Endothelial cell of umbilical vein (primary cell): ENCODE results near the gene TNRC6B. TPM values are rescaled to one million over a fixed set of nuclear protein-coding genes. Genes with fewer than 3 reads are reported as not detected.
"Not testable (repeated sequence)": the region's sequence is repeated elsewhere in the genome, so short reads cannot be mapped to it uniquely, and the experiment has no call there.

Experiments
- BruUV-seq: library from RNA; stranded (reverse); fragments of 400-500 nt; replicated peaks from 2 replicates; lab custom pipeline; 2021; lab: Mats Ljungman, UMichigan
- CTCF ChIA-PET: fragments of 300-600, 350-600 bp; sonication (Branson Sonifier 250); formaldehyde crosslinking; loops from one replicate; lab custom pipeline; 2021; ENCODE audit warnings: antibody characterized with exemption, inconsistent platforms; lab: Charles Lee
- POLR2A ChIA-PET: fragments of 300-600, 350-600 bp; sonication (Branson Sonifier 250); formaldehyde crosslinking; loops from one replicate; lab custom pipeline; 2021; ENCODE audit warnings: antibody characterized with exemption, inconsistent platforms; lab: Charles Lee
- DNase-seq: peaks from one replicate; pipeline ENCODE4 v3.0.0-alpha.2; 2011; ENCODE audit warnings: low read depth, low spot score
- FAIRE-seq: peaks from 2 replicates; lab custom pipeline; 2011; peaks lifted over from hg19 to GRCh38; lab: Jason Lieb, UNC
- H2AFZ ChIP-seq: 2 replicates; pipeline ENCODE4 v1.6.0; 2012; ENCODE audit warnings: low read depth, low read length, control low read depth, inconsistent platforms
- H3K27ac ChIP-seq: 2 replicates; pipeline ENCODE4 v1.5.1; 2011; ENCODE audit warnings: low read depth, mild to moderate bottlenecking, control low read depth, low read length, moderate library complexity; ENCODE audit not compliant: insufficient read depth
- H3K27me3 ChIP-seq, 2 experiments: 2 replicates each; pipeline versions ENCODE4 v1.6.0 to v1.6.1; 2011; ENCODE audit warnings: low read length in 2 of 2, mixed read lengths in 1 of 2; ENCODE audit not compliant: control insufficient read depth in 2 of 2, insufficient read depth in 2 of 2
- H3K36me3 ChIP-seq, 2 experiments: 2 replicates in 1 of 2; 3 replicates in 1 of 2; pipeline ENCODE4 v1.5.1; 2011; ENCODE audit warnings: low read length in 2 of 2, mild to moderate bottlenecking in 1 of 2, moderate library complexity in 1 of 2; ENCODE audit not compliant: control insufficient read depth in 2 of 2, insufficient read depth in 2 of 2; ENCODE audit errors: extremely low read depth in 1 of 2
- H3K4me1 ChIP-seq: 3 replicates; pipeline ENCODE4 v1.5.1; 2011; ENCODE audit warnings: mild to moderate bottlenecking, low read length; ENCODE audit not compliant: control insufficient read depth, insufficient read depth; ENCODE audit errors: extremely low read depth
- H3K4me2 ChIP-seq: 2 replicates; pipeline ENCODE4 v1.6.1; 2011; ENCODE audit warnings: low read length, control low read depth, mixed read lengths; ENCODE audit not compliant: insufficient read depth
- H3K4me3 ChIP-seq, 3 experiments: fragments of 200-600 bp in 1 of 3; sonication (generic), shearing (Covaris generic) in 1 of 3; replicated peaks in 1 of 3; 2 replicates each; pipeline ENCODE4 v1.5.1; 2011 to 2016; ENCODE audit warnings: control low read depth in 3 of 3, low read length in 3 of 3, mild to moderate bottlenecking in 2 of 3, inconsistent platforms in 1 of 3, low read depth in 1 of 3, moderate library complexity in 1 of 3; ENCODE audit not compliant: insufficient read depth in 1 of 3
- H3K79me2 ChIP-seq: 2 replicates; pipeline ENCODE4 v1.6.0; 2012; ENCODE audit warnings: low read length, inconsistent platforms; ENCODE audit not compliant: control insufficient read depth, insufficient read depth
- H3K9ac ChIP-seq: replicated peaks from 2 replicates; pipeline ENCODE3; 2011; ENCODE audit warnings: low read length, control low read depth; ENCODE audit not compliant: insufficient read depth; ENCODE audit errors: extremely low read depth
- H3K9me1 ChIP-seq: replicated peaks from 3 replicates; pipeline ENCODE4 v1.6.0; 2011; ENCODE audit warnings: mild to moderate bottlenecking, low read length; ENCODE audit not compliant: control insufficient read depth, insufficient read depth; ENCODE audit errors: extremely low read depth
- H3K9me3 ChIP-seq: replicated peaks from 2 replicates; pipeline ENCODE4 v1.5.1; 2012; ENCODE audit warnings: low read length, inconsistent platforms; ENCODE audit not compliant: control insufficient read depth, insufficient read depth
- H4K20me1 ChIP-seq: replicated peaks from 2 replicates; pipeline ENCODE3; 2011; ENCODE audit warnings: mild to moderate bottlenecking, low read length; ENCODE audit not compliant: control insufficient read depth, insufficient read depth; ENCODE audit errors: extremely low read depth
- EZH2 ChIP-seq: IDR thresholded peaks from 2 replicates; pipeline ENCODE4 v1.6.1; 2012; ENCODE audit warnings: borderline replicate concordance, low read depth, mild to moderate bottlenecking, moderate library complexity, low read length, inconsistent platforms; ENCODE audit not compliant: severe bottlenecking
- FOS ChIP-seq: IDR thresholded peaks from 2 replicates; pipeline ENCODE4 v1.6.1; 2011; ENCODE audit warnings: mild to moderate bottlenecking, low read length, moderate library complexity, borderline replicate concordance; ENCODE audit not compliant: insufficient read depth
- GATA2 ChIP-seq: IDR thresholded peaks from 2 replicates; pipeline ENCODE4 v1.7.0; 2011; ENCODE audit warnings: low read depth, mild to moderate bottlenecking, moderate library complexity, mixed read lengths, low read length; ENCODE audit not compliant: insufficient read length, insufficient read depth
- JUN ChIP-seq: IDR thresholded peaks from 2 replicates; pipeline ENCODE4 v1.6.1; 2011; ENCODE audit warnings: borderline replicate concordance, low read depth; ENCODE audit not compliant: insufficient read length, insufficient read depth
- MYC ChIP-seq: IDR thresholded peaks from one replicate; pipeline ENCODE4 v1.6.1; 2011; ENCODE audit warnings: mild to moderate bottlenecking, low read depth, low read length
- POLR2A ChIP-seq: IDR thresholded peaks from 2 replicates; pipeline ENCODE4 v1.6.1; 2012; ENCODE audit warnings: low read depth, mild to moderate bottlenecking, control low read depth, low read length
- POLR2AphosphoS5 ChIP-seq: IDR thresholded peaks from 2 replicates; pipeline ENCODE4 v1.6.1; 2012; ENCODE audit warnings: low read depth, mild to moderate bottlenecking, control low read depth, low read length, moderate library complexity; ENCODE audit not compliant: insufficient read depth
- dilution Hi-C: fragments of 300-500 bp; cut with MboI; formaldehyde crosslinking; loops from one replicate; pipeline ENCODE4 v1.15.0; 2019; ENCODE audit warnings: low sequenced_read_pairs; ENCODE audit not compliant: extremely low pct_ligation_motif_present
- intact Hi-C: fragments of 100-400 bp; cut with micrococcal nuclease; formaldehyde crosslinking; loops from one replicate; pipeline ENCODE4 v1.10.0; 2022
- polyA plus RNA-seq, 4 experiments: library from polyadenylated mRNA; depleted of rRNA in 3 of 4; stranded (reverse) in 3 of 4; unstranded in 1 of 4; fragments of >200 nt; gene quantifications; 2 replicates each; pipeline versions ENCODE4 v1.2.1 to v1.2.3, GENCODE V29; 2011 to 2012; ENCODE audit warnings: missing spikeins in 1 of 4
- total RNA-seq: library from RNA; stranded (reverse); gene quantifications from 2 replicates; pipeline ENCODE4 v1.2.3, GENCODE V29; 2021
- TF ChIP-seq, protein P1 (sequence below): IDR thresholded peaks from 2 replicates; pipeline ENCODE4 v1.6.1; 2011; ENCODE audit not compliant: insufficient read depth, insufficient read length
- TF ChIP-seq, protein P2 (sequence below), 2 donors: IDR thresholded peaks; 1 replicate in 1 of 2; 2 replicates in 1 of 2; pipeline ENCODE4 v1.5.1; 2011; ENCODE audit warnings: low read length in 2 of 2, mild to moderate bottlenecking in 2 of 2, moderate library complexity in 2 of 2, control low read depth in 1 of 2, inconsistent platforms in 1 of 2, low read depth in 1 of 2; ENCODE audit not compliant: insufficient read depth in 1 of 2; ENCODE audit errors: extremely low read depth in 1 of 2

Gene TNRC6B
- total and polyA plus RNA-seq, 2 donors (not counting 3 experiments of a cell fraction or from before 2014, with no cell fraction given), result 10.6 to 37.2 TPM

- Histone ChIP-seq H3K36me3 (peaks cover 27 to 30% of the 10 kb centered on the region in 2 experiments), H2AFZ (no peak overlapping the region), H3K9ac (no peak overlapping the region), H3K9me1 (no peaks in the 10 kb centered on the region), H3K79me2 (no peaks in the 10 kb centered on the region), H4K20me1 (no peaks in the 10 kb centered on the region), H3K27me3 (no peaks in the 10 kb centered on the region), H3K4me1 (no peaks in the 10 kb centered on the region), H3K4me2 (no peak overlapping the region), H3K27ac (no peak overlapping the region), H3K4me3 (no peak overlapping the region), H3K9me3 (no peaks in the 10 kb centered on the region)
- dilution Hi-C loops (no loop called here), intact Hi-C loops (no loop called here)
- DNase-seq (no peak), FAIRE-seq (no peak)
- BruUV-seq, result no TSS peak
- POLR2A ChIA-PET, result no interaction called here
- CTCF ChIA-PET, result no interaction called here
- no peak for TF ChIP-seq EZH2
- TF ChIP-seq, protein P1, sequence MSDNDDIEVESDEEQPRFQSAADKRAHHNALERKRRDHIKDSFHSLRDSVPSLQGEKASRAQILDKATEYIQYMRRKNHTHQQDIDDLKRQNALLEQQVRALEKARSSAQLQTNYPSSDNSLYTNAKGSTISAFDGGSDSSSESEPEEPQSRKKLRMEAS, result no peak
- TF ChIP-seq GATA2, result no peak
- TF ChIP-seq, protein P2, sequence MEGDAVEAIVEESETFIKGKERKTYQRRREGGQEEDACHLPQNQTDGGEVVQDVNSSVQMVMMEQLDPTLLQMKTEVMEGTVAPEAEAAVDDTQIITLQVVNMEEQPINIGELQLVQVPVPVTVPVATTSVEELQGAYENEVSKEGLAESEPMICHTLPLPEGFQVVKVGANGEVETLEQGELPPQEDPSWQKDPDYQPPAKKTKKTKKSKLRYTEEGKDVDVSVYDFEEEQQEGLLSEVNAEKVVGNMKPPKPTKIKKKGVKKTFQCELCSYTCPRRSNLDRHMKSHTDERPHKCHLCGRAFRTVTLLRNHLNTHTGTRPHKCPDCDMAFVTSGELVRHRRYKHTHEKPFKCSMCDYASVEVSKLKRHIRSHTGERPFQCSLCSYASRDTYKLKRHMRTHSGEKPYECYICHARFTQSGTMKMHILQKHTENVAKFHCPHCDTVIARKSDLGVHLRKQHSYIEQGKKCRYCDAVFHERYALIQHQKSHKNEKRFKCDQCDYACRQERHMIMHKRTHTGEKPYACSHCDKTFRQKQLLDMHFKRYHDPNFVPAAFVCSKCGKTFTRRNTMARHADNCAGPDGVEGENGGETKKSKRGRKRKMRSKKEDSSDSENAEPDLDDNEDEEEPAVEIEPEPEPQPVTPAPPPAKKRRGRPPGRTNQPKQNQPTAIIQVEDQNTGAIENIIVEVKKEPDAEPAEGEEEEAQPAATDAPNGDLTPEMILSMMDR (IDR thresholded peaks at IDR 0.05; ENCODE audit: extremely low read depth in 1 of 2, insufficient read depth in 1 of 2, low read depth in 1 of 2, low read length in 2 of 2), result no peak
- no peak for TF ChIP-seq MYC
- no peak for TF ChIP-seq POLR2A
- TF ChIP-seq JUN, result no peak
- no peak for TF ChIP-seq POLR2AphosphoS5
- no peak for TF ChIP-seq FOS
Observed at GRCh38 chr22:40310768-40311120, 133.0 kb downstream of the TNRC6B start.

- BruUV-seq, H3K9ac ChIP-seq, H3K27ac ChIP-seq, intact Hi-C loops, H3K4me2 ChIP-seq, H3K4me1 ChIP-seq, H3K79me2 ChIP-seq, CTCF ChIA-PET, H3K27me3 ChIP-seq, H3K9me1 ChIP-seq, DNase-seq, H3K9me3 ChIP-seq, FAIRE-seq, POLR2A ChIA-PET, H4K20me1 ChIP-seq, H2AFZ ChIP-seq, H3K4me3 ChIP-seq, dilution Hi-C loops: not testable (repeated sequence)
- H3K36me3 ChIP-seq, result peaks cover 31% of the 10 kb centered on the region in 2 experiments
Observed at GRCh38 chr22:40311646-40312045, 133.9 kb downstream of the TNRC6B start.
